ENCODE results near the gene KDELR3. TPM values are rescaled to one million over a fixed set of nuclear protein-coding genes. Genes with fewer than 3 reads are reported as not detected.

Gene KDELR3
- total and polyA plus RNA-seq, 2 of the 8 experiments (the other 6 are each of a cell fraction or from before 2014, with no cell fraction given): 7.9 to 13.0 TPM

- Histone ChIP-seq H3K79me2 (ENCODE audit: control insufficient read depth in 1 of 2, insufficient read depth in 2 of 2, low read length in 2 of 2) (no peaks in the 10 kb centered on the region), H2BK120ac (replicated peaks; ENCODE audit: low read depth, low read length) (no peak overlapping the region), H3K14ac (ENCODE audit: insufficient read length) (no peak overlapping the region), H3K18ac (ENCODE audit: extremely low read depth, low read length) (no peak overlapping the region), H3K27ac (ENCODE audit: low read depth, low read length) (no peak overlapping the region), H2BK15ac (ENCODE audit: low read length) (no peak overlapping the region), H3K79me1 (ENCODE audit: low read depth, low read length) (no peaks in the 10 kb centered on the region), H3K4me2 (ENCODE audit: insufficient read depth in 1 of 2, low read depth in 2 of 2, low read length in 2 of 2) (no peak overlapping the region), H2BK5ac (ENCODE audit: low read depth, low read length) (no peak overlapping the region), H2BK20ac (ENCODE audit: low read length) (no peak overlapping the region), H3K9me3 (ENCODE audit: insufficient read depth in 2 of 2, low read depth in 1 of 2, low read length in 1 of 2) (no peaks in the 10 kb centered on the region), H3K4me1 (replicated peaks in 1 of 4; ENCODE audit: control insufficient read depth in 3 of 4, insufficient read depth in 4 of 4, low read length in 3 of 4) (peaks cover 0 to 2% (median 0%) of the 10 kb centered on the region in 4 experiments; a peak in 2 of 7 replicates), H3K4me3 (ENCODE audit: extremely low read depth in 1 of 4, insufficient read depth in 2 of 4, low read depth in 3 of 4, low read length in 4 of 4) (no peak overlapping the region), H2AFZ (ENCODE audit: low read length) (no peak overlapping the region), H3K4ac (replicated peaks; ENCODE audit: insufficient read length, low read depth, low read length) (no peak overlapping the region), H3K23me2 (ENCODE audit: low read depth, low read length) (no peaks in the 10 kb centered on the region), H3K36me3 (ENCODE audit: control insufficient read depth in 2 of 4, insufficient read depth in 4 of 4, low read length in 3 of 4) (no peaks in the 10 kb centered on the region), H3K27me3 (replicated peaks in 1 of 4; ENCODE audit: control insufficient read depth in 3 of 4, extremely low read depth in 1 of 4, insufficient read depth in 3 of 4, low read length in 3 of 4) (no peaks in the 10 kb centered on the region), H4K91ac (replicated peaks; ENCODE audit: insufficient read length, low read length) (no peak overlapping the region), H4K20me1 (replicated peaks in 1 of 2; ENCODE audit: control insufficient read depth in 1 of 2, insufficient read depth in 2 of 2, low read length in 2 of 2) (no peaks in the 10 kb centered on the region), H2AK5ac (ENCODE audit: low read depth, low read length) (no peak overlapping the region), H2BK12ac (ENCODE audit: low read depth, low read length) (no peak overlapping the region), H3K56ac (replicated peaks; ENCODE audit: insufficient read length, low read depth, low read length) (no peak overlapping the region), H3K23ac (ENCODE audit: insufficient read length) (no peak overlapping the region), H3K9ac (replicated peaks in 1 of 4; ENCODE audit: extremely low read depth in 1 of 4, low read depth in 3 of 4, low read length in 3 of 4) (no peak overlapping the region), H4K5ac (ENCODE audit: insufficient read length, low read depth, low read length) (no peak overlapping the region), H4K8ac (ENCODE audit: extremely low read depth, insufficient read depth, low read length) (no peak overlapping the region)
- no peak for TF ChIP-seq SRF (IDR thresholded peaks at IDR 0.05; ENCODE audit: low read depth, low read length)
- TF ChIP-seq SP2 (IDR thresholded peaks at IDR 0.05; ENCODE audit: low read length): no peak
- no peak for TF ChIP-seq MAFK (IDR thresholded peaks at IDR 0.05; ENCODE audit: low read depth, low read length)
- no peak for TF ChIP-seq KDM4A (IDR thresholded peaks at IDR 0.05; ENCODE audit: low read depth, low read length, severe bottlenecking)
- TF ChIP-seq TAF7 (optimal IDR thresholded peaks at IDR 0.05; ENCODE audit: borderline replicate concordance, low read depth, low read length): no peak
- ChIA-PET POLR2A (ENCODE audit: partially characterized antibody) (interaction anchor here (2.0 kb wide), 1 partner anchor 51 kb away, joined by 4 read pairs; the partner anchor contains the start of gene DMC1), CTCF (ENCODE audit: partially characterized antibody) (interaction anchor here (0.7 to 0.8 kb wide), 3 partner anchors 19 to 493 kb away, joined by 3 to 4 read pairs (median 3); no protein-coding TSS in a partner anchor)
- FAIRE-seq (no peak), DNase-seq (ENCODE audit: low read depth in 1 of 2, low spot score in 2 of 2) (no peak)
- 97% methylated on average over 2 of the region's 2 CpGs; no CpG with 5 or more reads in 1 of the 2 experiments for WGBS, 2 experiments (ENCODE audit: extremely low coverage in 1 of 2, insufficient coverage in 1 of 2, insufficient read length in 1 of 2, insufficient replicate concordance in 2 of 2, low coverage in 1 of 2, low lambda C conversion rate in 2 of 2, missing lambda C conversion rate in 1 of 2)
These were observed 51.8 kb downstream of the KDELR3 start for GRCh38 chr22:38519453-38520250.
